Lower lobe of right lung (tissue), 2 donors: ENCODE results near the gene AKAP6. TPM values are rescaled to one million over a fixed set of nuclear protein-coding genes. Genes with fewer than 3 reads are reported as not detected.

ENCODE experiments used
- ATAC-seq, 2 donors: fragments of 200-7000 bp; cut with Tn5 transposase; one replicate each; pipeline ENCODE4 v1.9.1; 2020 to 2022; ENCODE audit warnings: mild to moderate bottlenecking in 2 of 2, moderate library complexity in 2 of 2
- DNase-seq: peaks from one replicate; pipeline ENCODE4 v3.0.0-alpha.2; 2020
- H3K27ac ChIP-seq: fragments of 200-600 bp; one replicate; pipeline ENCODE4 v1.8.0; 2022
- H3K27me3 ChIP-seq: fragments of 200-600 bp; one replicate; pipeline ENCODE4 v1.8.0; 2022; ENCODE audit warnings: low read depth
- H3K36me3 ChIP-seq: fragments of 200-600 bp; one replicate; pipeline ENCODE4 v1.8.0; 2022; ENCODE audit warnings: mild to moderate bottlenecking
- H3K4me1 ChIP-seq: fragments of 200-600 bp; one replicate; pipeline ENCODE4 v1.8.0; 2022
- H3K4me3 ChIP-seq: fragments of 200-600 bp; one replicate; pipeline ENCODE4 v1.8.0; 2022; ENCODE audit warnings: mild to moderate bottlenecking
- H3K9me3 ChIP-seq: fragments of 200-600 bp; one replicate; pipeline ENCODE4 v1.8.0; 2022
- intact Hi-C: fragments of 100-400 bp; cut with DNase I; formaldehyde crosslinking; loops from one replicate; pipeline ENCODE4 v1.11.0; 2022
- total RNA-seq: library from RNA; stranded (reverse); fragmentation: NEBNext Ultra II Directional; extraction: Animal tissue kit (Norgen Biotek cat#: 25700); gene quantifications from one replicate; pipeline ENCODE4 v1.2.1, GENCODE V29; 2021
- TF ChIP-seq, protein P1 (sequence below): fragments of 200-600 bp; IDR thresholded peaks from one replicate; pipeline ENCODE4 v1.8.0; 2022; ENCODE audit warnings: antibody characterized with exemption, mild to moderate bottlenecking
- donor health status: DM: no; HTN: yes; CAD: no; lungs with severe emphysema.

AKAP6 gene
- total RNA-seq, 1 donor from 2014 or later, result 8.6 TPM

DNA sequence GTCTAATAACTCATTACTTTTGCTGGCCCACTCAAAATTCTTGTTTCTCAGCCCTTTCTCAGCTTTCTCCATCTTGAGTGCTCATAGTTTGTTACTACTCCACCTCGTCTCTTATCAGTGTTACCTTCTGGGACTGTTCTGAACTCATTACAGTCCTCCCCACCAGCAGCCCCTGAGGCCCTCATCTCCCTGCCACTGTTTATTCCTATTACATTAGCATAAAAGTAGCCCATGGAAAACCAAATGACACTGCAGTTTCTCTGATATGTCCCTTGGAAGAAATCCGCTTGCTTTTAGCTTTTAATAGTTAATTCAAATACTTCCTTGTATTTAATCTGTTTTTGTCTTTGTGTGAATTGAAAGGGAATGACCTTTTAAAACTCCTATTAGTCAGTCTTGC is 7.6 kb downstream of the AKAP6 start:
- DNase-seq, result no peak
- no peaks in the 10 kb centered on the region for H3K9me3 ChIP-seq
- no peak overlapping the region for H3K4me3 ChIP-seq
- intact Hi-C loops, result no loop called here
- H3K4me1 ChIP-seq, result no peaks in the 10 kb centered on the region
- ATAC-seq, result no peak
- no peaks in the 10 kb centered on the region for H3K36me3 ChIP-seq
- no peaks in the 10 kb centered on the region for H3K27me3 ChIP-seq
- TF ChIP-seq, protein P1, sequence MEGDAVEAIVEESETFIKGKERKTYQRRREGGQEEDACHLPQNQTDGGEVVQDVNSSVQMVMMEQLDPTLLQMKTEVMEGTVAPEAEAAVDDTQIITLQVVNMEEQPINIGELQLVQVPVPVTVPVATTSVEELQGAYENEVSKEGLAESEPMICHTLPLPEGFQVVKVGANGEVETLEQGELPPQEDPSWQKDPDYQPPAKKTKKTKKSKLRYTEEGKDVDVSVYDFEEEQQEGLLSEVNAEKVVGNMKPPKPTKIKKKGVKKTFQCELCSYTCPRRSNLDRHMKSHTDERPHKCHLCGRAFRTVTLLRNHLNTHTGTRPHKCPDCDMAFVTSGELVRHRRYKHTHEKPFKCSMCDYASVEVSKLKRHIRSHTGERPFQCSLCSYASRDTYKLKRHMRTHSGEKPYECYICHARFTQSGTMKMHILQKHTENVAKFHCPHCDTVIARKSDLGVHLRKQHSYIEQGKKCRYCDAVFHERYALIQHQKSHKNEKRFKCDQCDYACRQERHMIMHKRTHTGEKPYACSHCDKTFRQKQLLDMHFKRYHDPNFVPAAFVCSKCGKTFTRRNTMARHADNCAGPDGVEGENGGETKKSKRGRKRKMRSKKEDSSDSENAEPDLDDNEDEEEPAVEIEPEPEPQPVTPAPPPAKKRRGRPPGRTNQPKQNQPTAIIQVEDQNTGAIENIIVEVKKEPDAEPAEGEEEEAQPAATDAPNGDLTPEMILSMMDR, result no peak
- H3K27ac ChIP-seq, result no peak overlapping the region

DNA sequence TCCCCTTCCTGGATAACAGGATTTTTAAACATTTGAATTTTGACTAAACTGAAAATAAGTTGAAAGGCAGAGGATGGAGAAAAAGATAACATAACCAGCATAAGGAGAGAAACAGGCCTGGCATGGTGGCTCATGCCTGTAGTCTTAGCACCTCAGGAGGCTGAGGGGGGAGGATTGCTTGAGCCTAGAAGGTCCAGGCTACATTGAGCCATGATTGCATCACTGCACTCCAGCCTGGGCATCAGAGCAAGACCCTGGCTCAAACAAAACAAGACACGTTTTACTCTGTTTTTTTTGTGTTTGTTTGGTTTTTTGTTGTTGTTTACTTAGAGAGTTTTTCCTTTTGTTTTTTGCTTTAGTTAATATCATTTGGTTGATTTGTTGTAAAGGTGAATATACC is 8.7 kb downstream of the AKAP6 start:
- Histone ChIP-seq H3K9me3 (no peaks in the 10 kb centered on the region), H3K27me3 (no peaks in the 10 kb centered on the region), H3K4me1 (no peaks in the 10 kb centered on the region), H3K27ac (no peak overlapping the region), H3K4me3 (no peak overlapping the region), H3K36me3 (no peaks in the 10 kb centered on the region)
- DNase-seq, result no peak
- TF ChIP-seq, protein P1, result no peak
- ATAC-seq, result no peak
- intact Hi-C loops, result no loop called here

DNA sequence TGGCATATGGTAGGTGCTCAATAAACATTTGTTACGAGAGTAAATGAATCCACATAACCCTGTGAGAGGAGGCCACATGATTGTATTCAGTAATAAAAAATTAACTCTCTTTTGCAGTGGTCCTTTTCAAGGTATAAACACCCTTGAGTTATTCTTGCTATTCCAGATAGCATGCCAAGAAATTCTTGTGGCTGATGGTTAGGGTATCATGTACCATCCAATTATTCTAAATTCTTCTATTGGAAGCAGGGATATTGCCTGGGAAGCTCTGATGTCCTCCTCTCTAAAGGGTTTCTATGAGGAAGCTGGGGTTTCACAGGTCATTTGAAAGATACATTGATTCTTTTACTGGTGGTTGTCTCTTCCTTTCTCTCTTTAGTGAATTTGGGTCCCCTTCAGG is 10.1 kb downstream of the AKAP6 start:
- no peak overlapping the region for H3K4me3 ChIP-seq
- no peaks in the 10 kb centered on the region for H3K4me1 ChIP-seq
- H3K27me3 ChIP-seq, result no peaks in the 10 kb centered on the region
- no peak for ATAC-seq
- no peak for DNase-seq
- intact Hi-C loops, result no loop called here
- H3K27ac ChIP-seq, result no peak overlapping the region
- H3K9me3 ChIP-seq, result no peaks in the 10 kb centered on the region
- H3K36me3 ChIP-seq, result no peaks in the 10 kb centered on the region
- TF ChIP-seq, protein P1, result no peak

DNA sequence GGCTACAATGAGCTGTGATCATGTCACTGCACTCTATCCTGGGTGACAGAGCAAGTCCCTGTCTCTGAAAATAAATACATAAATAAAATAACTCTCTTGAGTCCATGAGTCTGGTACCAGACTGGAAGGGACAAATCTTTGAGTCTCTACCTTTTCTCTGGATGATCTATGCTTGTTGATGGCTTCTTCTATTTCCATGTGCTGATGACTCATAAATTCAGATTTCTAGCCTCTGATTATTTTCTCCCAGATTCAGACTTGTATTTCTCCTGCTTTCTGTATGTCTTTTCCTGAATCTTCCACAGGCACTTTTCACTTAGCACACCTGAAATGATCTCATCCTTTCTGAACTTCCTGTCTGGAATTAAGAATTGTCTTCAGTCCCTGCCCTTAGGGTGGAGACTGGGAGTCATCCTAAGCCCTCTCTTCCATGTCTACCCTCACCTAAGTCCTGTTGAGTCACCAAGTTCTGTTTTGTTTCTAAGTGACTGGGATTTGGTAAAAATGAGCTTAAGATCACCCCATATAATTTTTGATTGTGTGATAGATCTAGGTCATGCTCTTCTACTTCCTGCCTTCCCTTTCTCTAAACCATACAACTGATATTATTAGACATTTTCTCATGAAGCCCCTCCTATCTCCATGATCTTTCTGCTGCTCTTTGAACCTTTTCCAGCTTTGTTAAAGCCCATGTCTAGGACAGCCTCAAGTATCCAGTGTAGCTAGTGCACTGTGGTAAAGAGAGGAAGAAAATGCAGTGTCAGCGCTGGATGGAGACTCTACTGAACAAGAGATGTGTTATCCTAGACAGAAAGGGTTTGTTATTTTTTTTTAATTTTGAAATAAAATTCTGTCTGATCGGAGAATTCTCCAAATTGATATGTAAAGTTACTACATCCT is 13.1 kb downstream of the AKAP6 start:
- no peaks in the 10 kb centered on the region for H3K4me1 ChIP-seq
- intact Hi-C loops, result no loop called here
- H3K27me3 ChIP-seq, result no peaks in the 10 kb centered on the region
- ATAC-seq (no peak), DNase-seq (no peak)
- H3K9me3 ChIP-seq, result no peaks in the 10 kb centered on the region
- no peak overlapping the region for H3K27ac ChIP-seq
- TF ChIP-seq, protein P1, result no peak
- H3K36me3 ChIP-seq, result no peaks in the 10 kb centered on the region
- H3K4me3 ChIP-seq, result no peak overlapping the region

DNA sequence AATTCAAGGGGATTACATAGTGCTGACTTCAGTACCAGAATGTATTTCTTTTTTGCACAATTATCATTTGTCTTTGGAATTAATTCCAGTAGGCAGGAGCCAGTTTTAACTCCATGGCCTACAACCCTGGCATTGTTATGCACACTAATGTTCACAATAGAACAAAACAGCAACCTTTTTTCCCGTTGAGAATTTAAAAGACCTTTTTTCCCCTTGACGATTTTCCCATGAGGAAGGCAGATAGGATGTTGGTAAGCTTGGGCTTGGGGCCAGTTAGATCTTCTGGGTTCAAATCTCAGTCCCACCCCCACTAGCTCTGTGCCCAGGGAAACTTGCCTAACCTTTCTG is 13.7 kb downstream of the AKAP6 start:
- TF ChIP-seq, protein P1, result no peak
- DNase-seq (no peak), ATAC-seq (no peak)
- no peaks in the 10 kb centered on the region for H3K36me3 ChIP-seq
- no peaks in the 10 kb centered on the region for H3K4me1 ChIP-seq
- H3K9me3 ChIP-seq, result no peaks in the 10 kb centered on the region
- H3K4me3 ChIP-seq, result no peak overlapping the region
- no peak overlapping the region for H3K27ac ChIP-seq
- H3K27me3 ChIP-seq, result no peaks in the 10 kb centered on the region
- intact Hi-C loops, result no loop called here
